ENCODE measurements around the gene LRP11. TPM values are rescaled to one million over a fixed set of nuclear protein-coding genes. Genes with fewer than 3 reads are reported as not detected.

LRP11 gene
- total and polyA plus RNA-seq, 2 of the 13 experiments (the other 11 are each of a cell fraction or from before 2014, with no cell fraction given): 32.4 to 48.9 TPM

DNA sequence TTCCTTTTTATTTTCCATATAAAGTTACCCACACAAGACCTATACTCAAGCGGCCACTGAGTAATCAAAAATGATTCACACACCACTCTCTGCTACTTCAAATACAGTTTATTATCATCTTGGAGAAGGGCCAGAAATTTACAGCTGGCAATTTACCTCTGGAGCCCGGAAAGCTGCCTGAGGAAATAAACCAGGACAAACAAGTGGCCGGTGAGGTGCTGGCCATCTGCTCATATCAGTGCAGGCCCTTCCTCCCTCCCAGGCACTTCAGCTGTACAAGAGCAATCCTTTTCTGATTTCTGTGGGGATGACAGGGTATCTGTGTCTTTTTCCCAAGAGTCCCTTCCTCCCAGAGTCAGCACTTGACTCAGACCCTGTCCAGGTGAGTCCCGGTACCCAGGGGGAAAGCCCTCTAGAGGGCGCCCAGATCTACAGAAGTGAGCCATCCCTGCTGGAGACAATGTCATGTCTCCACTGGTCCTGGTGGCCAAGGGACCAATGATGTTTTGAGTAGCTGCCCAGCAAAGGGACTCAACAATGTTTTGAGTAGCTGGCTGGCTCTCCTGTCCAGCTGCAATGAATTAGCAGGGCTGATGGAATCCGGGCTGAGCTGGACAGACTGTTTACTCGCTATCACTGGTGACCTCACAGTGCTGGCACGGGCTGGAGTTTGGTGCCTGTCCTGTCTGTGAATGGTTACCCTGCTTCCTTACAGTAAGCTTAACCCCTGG, 23.6 kb downstream of the LRP11 start (continued):
- TF ChIP-seq MAFK (conservative IDR thresholded peaks at IDR 0.05 in 1 of 2, IDR thresholded peaks at IDR 0.05 in 1 of 2; ENCODE audit: low read length in 2 of 2) (no peak), KDM3A (CRISPR knock-in tag; IDR thresholded peaks at IDR 0.05; ENCODE audit: low read depth) (peak; percentile 74; the same call in 1 of the 2 replicates), ZNF431 (CRISPR knock-in tag; IDR thresholded peaks at IDR 0.05; ENCODE audit: borderline replicate concordance, low read depth) (no peak), NR2F6 (IDR thresholded peaks at IDR 0.05) (no peak), NR2F6 (CRISPR knock-in tag; IDR thresholded peaks at IDR 0.05) (no peak), PHF21A (CRISPR knock-in tag; IDR thresholded peaks at IDR 0.05) (no peak), ZNF572 (CRISPR knock-in tag; IDR thresholded peaks at IDR 0.05) (no peak), ZNF83 (CRISPR knock-in tag; IDR thresholded peaks at IDR 0.05; ENCODE audit: borderline replicate concordance) (no peak), SNAPC2 (CRISPR knock-in tag; IDR thresholded peaks at IDR 0.05) (no peak), ATF1 (CRISPR knock-in tag; IDR thresholded peaks at IDR 0.05) (no peak)
- TF ChIP-seq, protein P1, sequence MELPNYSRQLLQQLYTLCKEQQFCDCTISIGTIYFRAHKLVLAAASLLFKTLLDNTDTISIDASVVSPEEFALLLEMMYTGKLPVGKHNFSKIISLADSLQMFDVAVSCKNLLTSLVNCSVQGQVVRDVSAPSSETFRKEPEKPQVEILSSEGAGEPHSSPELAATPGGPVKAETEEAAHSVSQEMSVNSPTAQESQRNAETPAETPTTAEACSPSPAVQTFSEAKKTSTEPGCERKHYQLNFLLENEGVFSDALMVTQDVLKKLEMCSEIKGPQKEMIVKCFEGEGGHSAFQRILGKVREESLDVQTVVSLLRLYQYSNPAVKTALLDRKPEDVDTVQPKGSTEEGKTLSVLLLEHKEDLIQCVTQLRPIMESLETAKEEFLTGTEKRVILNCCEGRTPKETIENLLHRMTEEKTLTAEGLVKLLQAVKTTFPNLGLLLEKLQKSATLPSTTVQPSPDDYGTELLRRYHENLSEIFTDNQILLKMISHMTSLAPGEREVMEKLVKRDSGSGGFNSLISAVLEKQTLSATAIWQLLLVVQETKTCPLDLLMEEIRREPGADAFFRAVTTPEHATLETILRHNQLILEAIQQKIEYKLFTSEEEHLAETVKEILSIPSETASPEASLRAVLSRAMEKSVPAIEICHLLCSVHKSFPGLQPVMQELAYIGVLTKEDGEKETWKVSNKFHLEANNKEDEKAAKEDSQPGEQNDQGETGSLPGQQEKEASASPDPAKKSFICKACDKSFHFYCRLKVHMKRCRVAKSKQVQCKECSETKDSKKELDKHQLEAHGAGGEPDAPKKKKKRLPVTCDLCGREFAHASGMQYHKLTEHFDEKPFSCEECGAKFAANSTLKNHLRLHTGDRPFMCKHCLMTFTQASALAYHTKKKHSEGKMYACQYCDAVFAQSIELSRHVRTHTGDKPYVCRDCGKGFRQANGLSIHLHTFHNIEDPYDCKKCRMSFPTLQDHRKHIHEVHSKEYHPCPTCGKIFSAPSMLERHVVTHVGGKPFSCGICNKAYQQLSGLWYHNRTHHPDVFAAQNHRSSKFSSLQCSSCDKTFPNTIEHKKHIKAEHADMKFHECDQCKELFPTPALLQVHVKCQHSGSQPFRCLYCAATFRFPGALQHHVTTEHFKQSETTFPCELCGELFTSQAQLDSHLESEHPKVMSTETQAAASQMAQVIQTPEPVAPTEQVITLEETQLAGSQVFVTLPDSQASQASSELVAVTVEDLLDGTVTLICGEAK (IDR thresholded peaks at IDR 0.05): no peak
- TF ChIP-seq, protein P1 (CRISPR knock-in tag; IDR thresholded peaks at IDR 0.05): no peak
- TF ChIP-seq, protein P2, sequence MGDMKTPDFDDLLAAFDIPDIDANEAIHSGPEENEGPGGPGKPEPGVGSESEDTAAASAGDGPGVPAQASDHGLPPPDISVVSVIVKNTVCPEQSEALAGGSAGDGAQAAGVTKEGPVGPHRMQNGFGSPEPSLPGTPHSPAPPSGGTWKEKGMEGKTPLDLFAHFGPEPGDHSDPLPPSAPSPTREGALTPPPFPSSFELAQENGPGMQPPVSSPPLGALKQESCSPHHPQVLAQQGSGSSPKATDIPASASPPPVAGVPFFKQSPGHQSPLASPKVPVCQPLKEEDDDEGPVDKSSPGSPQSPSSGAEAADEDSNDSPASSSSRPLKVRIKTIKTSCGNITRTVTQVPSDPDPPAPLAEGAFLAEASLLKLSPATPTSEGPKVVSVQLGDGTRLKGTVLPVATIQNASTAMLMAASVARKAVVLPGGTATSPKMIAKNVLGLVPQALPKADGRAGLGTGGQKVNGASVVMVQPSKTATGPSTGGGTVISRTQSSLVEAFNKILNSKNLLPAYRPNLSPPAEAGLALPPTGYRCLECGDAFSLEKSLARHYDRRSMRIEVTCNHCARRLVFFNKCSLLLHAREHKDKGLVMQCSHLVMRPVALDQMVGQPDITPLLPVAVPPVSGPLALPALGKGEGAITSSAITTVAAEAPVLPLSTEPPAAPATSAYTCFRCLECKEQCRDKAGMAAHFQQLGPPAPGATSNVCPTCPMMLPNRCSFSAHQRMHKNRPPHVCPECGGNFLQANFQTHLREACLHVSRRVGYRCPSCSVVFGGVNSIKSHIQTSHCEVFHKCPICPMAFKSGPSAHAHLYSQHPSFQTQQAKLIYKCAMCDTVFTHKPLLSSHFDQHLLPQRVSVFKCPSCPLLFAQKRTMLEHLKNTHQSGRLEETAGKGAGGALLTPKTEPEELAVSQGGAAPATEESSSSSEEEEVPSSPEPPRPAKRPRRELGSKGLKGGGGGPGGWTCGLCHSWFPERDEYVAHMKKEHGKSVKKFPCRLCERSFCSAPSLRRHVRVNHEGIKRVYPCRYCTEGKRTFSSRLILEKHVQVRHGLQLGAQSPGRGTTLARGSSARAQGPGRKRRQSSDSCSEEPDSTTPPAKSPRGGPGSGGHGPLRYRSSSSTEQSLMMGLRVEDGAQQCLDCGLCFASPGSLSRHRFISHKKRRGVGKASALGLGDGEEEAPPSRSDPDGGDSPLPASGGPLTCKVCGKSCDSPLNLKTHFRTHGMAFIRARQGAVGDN (CRISPR knock-in tag; IDR thresholded peaks at IDR 0.05): peak; percentile 36; the same call in 1 of the 2 replicates
- TF ChIP-seq, protein P3, sequence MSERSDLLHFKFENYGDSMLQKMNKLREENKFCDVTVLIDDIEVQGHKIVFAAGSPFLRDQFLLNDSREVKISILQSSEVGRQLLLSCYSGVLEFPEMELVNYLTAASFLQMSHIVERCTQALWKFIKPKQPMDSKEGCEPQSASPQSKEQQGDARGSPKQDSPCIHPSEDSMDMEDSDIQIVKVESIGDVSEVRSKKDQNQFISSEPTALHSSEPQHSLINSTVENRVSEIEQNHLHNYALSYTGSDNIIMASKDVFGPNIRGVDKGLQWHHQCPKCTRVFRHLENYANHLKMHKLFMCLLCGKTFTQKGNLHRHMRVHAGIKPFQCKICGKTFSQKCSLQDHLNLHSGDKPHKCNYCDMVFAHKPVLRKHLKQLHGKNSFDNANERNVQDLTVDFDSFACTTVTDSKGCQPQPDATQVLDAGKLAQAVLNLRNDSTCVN (CRISPR knock-in tag; IDR thresholded peaks at IDR 0.05; ENCODE audit: borderline replicate concordance): 0 out of 2 replicates have a peak, but pooled peaks have one; percentile 56
- TF ChIP-seq, protein P4, sequence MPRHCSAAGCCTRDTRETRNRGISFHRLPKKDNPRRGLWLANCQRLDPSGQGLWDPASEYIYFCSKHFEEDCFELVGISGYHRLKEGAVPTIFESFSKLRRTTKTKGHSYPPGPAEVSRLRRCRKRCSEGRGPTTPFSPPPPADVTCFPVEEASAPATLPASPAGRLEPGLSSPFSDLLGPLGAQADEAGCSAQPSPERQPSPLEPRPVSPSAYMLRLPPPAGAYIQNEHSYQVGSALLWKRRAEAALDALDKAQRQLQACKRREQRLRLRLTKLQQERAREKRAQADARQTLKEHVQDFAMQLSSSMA (CRISPR knock-in tag; IDR thresholded peaks at IDR 0.05): no peak
